ENCODE results near the gene LYPLA2. TPM values are rescaled to one million over a fixed set of nuclear protein-coding genes. Genes with fewer than 3 reads are reported as not detected.

Gene LYPLA2
- total and polyA plus RNA-seq, 2 experiments from 2014 or later = 102 to 204 TPM

GRCh38 chr1:23805025-23805424 lies 14.1 kb downstream of the LYPLA2 start (continued):
- no peak for TF ChIP-seq ZNF462 (CRISPR knock-in tag; IDR thresholded peaks at IDR 0.05)

DNA sequence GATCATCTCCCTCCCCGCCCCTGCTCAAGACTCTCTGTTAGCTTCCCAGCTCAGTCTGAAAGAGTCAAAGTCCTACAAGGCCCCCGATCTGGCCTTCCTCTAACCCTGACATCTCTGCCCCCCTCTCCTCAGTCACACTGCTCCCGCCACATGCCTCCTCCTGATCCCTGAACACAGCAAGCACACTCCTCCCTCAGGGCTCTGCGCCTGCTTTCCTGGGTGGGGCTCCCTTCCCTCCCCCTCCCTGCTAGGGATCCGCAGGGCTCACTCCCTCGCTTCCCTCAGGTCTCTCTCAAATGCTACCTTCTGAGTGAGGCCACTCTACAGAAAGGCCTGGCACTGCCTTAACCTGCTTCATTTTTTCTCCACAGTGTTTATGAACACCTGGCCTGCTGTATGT lies 15.3 kb downstream of the LYPLA2 start:
- H2AFZ ChIP-seq = no peak overlapping the region

More for the DNA sequence above, 15.3 kb downstream of the LYPLA2 start:
- no peak overlapping the region for H3K27ac ChIP-seq (ENCODE audit: low read depth)
- Mint-ChIP-seq H3K9me3 (no peaks in the 10 kb centered on the region; the same call in 2 of the 3 replicates), H3K27me3 (ENCODE audit: insufficient read depth, low read depth, poor library complexity) (peaks cover 13% of the 10 kb centered on the region), H3K36me3 (ENCODE audit: low read depth) (no peaks in the 10 kb centered on the region), H3K4me1 (peaks cover 9% of the 10 kb centered on the region; the same call in 2 of the 3 replicates), H3K4me3 (no peak overlapping the region), H3K27ac (no peak overlapping the region)
- H3K79me2 ChIP-seq (replicated peaks; ENCODE audit: insufficient read depth) = no peaks in the 10 kb centered on the region
- TF ChIP-seq JUNB (IDR thresholded peaks at IDR 0.05; ENCODE audit: unreplicated experiment) (no peak), NANOG (IDR thresholded peaks at IDR 0.05; ENCODE audit: borderline replicate concordance) (no peak), ZNF114 (CRISPR knock-in tag; IDR thresholded peaks at IDR 0.05) (no peak), STAT1 (IDR thresholded peaks at IDR 0.05; ENCODE audit: unreplicated experiment) (no peak), CREB1 (CRISPR knock-in tag; IDR thresholded peaks at IDR 0.05; ENCODE audit: low read depth) (no peak), EZH2 (IDR thresholded peaks at IDR 0.05; ENCODE audit: low read depth, unreplicated experiment) (no peak)
- TF ChIP-seq, protein P1, sequence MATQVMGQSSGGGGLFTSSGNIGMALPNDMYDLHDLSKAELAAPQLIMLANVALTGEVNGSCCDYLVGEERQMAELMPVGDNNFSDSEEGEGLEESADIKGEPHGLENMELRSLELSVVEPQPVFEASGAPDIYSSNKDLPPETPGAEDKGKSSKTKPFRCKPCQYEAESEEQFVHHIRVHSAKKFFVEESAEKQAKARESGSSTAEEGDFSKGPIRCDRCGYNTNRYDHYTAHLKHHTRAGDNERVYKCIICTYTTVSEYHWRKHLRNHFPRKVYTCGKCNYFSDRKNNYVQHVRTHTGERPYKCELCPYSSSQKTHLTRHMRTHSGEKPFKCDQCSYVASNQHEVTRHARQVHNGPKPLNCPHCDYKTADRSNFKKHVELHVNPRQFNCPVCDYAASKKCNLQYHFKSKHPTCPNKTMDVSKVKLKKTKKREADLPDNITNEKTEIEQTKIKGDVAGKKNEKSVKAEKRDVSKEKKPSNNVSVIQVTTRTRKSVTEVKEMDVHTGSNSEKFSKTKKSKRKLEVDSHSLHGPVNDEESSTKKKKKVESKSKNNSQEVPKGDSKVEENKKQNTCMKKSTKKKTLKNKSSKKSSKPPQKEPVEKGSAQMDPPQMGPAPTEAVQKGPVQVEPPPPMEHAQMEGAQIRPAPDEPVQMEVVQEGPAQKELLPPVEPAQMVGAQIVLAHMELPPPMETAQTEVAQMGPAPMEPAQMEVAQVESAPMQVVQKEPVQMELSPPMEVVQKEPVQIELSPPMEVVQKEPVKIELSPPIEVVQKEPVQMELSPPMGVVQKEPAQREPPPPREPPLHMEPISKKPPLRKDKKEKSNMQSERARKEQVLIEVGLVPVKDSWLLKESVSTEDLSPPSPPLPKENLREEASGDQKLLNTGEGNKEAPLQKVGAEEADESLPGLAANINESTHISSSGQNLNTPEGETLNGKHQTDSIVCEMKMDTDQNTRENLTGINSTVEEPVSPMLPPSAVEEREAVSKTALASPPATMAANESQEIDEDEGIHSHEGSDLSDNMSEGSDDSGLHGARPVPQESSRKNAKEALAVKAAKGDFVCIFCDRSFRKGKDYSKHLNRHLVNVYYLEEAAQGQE (IDR thresholded peaks at IDR 0.05; ENCODE audit: unreplicated experiment) = no peak
- H4K20me1 ChIP-seq (replicated peaks; ENCODE audit: insufficient read depth) = no peaks in the 10 kb centered on the region
- 0 out of 2 replicates have a peak, but pooled peaks cover 3% of the 10 kb centered on the region for H3K4me1 ChIP-seq (ENCODE audit: insufficient read depth)
- H3K36me3 ChIP-seq (ENCODE audit: insufficient read depth) = no peaks in the 10 kb centered on the region
- H3F3A ChIP-seq (replicated peaks; ENCODE audit: low read depth) = 0 out of 2 replicates have a peak, but pooled peaks cover 4% of the 10 kb centered on the region
- ATAC-seq = no peak
- no peak overlapping the region for H3K4me2 ChIP-seq
- no peak overlapping the region for H3K4me3 ChIP-seq
- H3K9me2 ChIP-seq (ENCODE audit: insufficient read depth) = no peaks in the 10 kb centered on the region
- H3K27me3 ChIP-seq (ENCODE audit: insufficient read depth) = peaks cover 14% of the 10 kb centered on the region
- no peak for DNase-seq (ENCODE audit: low spot score)
